Neutrophil (primary cell): ENCODE data around the gene HYAL1.

ENCODE experiments used
- H3K27ac ChIP-seq: fragments of 200-600 bp; sonication (generic); 2 replicates; pipeline ENCODE4 v1.5.1; 2016; ENCODE audit warnings: mild to moderate bottlenecking, moderate library complexity
- H3K27me3 ChIP-seq: fragments of 200-600 bp; sonication (generic); 2 replicates; pipeline ENCODE4 v1.6.0; 2016; ENCODE audit warnings: mild to moderate bottlenecking
- H3K36me3 ChIP-seq: fragments of 200-600 bp; sonication (generic); 2 replicates; pipeline ENCODE4 v1.5.1; 2017
- H3K4me1 ChIP-seq, 2 experiments: fragments of 200-600 bp in 1 of 2; sonication (generic) in 1 of 2; 1 replicate in 1 of 2; 2 replicates in 1 of 2; pipeline versions ENCODE4 v1.5.1 to v1.6.1; 2013 to 2016; ENCODE audit warnings: low read depth in 1 of 2, low read length in 1 of 2, mild to moderate bottlenecking in 1 of 2, moderate library complexity in 1 of 2; ENCODE audit not compliant: control insufficient read depth in 1 of 2, insufficient read depth in 1 of 2
- H3K4me3 ChIP-seq, 2 experiments: fragments of 200-600 bp in 1 of 2; sonication (generic) in 1 of 2; 1 replicate in 1 of 2; 2 replicates in 1 of 2; pipeline ENCODE4 v1.5.1; 2013 to 2016; ENCODE audit warnings: low read depth in 1 of 2, low read length in 1 of 2, mild to moderate bottlenecking in 1 of 2, moderate library complexity in 1 of 2
- H3K9me3 ChIP-seq: fragments of 200-600 bp; sonication (generic); 2 replicates; pipeline ENCODE4 v1.5.1; 2016
- TF ChIP-seq, protein P1 (sequence below): fragments of 200-600 bp; sonication (generic); IDR thresholded peaks from 2 replicates; pipeline ENCODE4 v1.5.1; 2016; ENCODE audit warnings: antibody characterized with exemption

The HYAL1 gene

GRCh38 chr3:50292159-50293078, 11.0 kb downstream of the HYAL1 start, which contains the start of gene IFRD2:
Gene IFRD2 (minus strand): TSS chr3:50292429. CDS start chr3:50292274, 155 bp downstream.
- H3K4me1 ChIP-seq: peaks cover 19 to 23% of the 10 kb centered on the region in 2 experiments
- TF ChIP-seq, protein P1, sequence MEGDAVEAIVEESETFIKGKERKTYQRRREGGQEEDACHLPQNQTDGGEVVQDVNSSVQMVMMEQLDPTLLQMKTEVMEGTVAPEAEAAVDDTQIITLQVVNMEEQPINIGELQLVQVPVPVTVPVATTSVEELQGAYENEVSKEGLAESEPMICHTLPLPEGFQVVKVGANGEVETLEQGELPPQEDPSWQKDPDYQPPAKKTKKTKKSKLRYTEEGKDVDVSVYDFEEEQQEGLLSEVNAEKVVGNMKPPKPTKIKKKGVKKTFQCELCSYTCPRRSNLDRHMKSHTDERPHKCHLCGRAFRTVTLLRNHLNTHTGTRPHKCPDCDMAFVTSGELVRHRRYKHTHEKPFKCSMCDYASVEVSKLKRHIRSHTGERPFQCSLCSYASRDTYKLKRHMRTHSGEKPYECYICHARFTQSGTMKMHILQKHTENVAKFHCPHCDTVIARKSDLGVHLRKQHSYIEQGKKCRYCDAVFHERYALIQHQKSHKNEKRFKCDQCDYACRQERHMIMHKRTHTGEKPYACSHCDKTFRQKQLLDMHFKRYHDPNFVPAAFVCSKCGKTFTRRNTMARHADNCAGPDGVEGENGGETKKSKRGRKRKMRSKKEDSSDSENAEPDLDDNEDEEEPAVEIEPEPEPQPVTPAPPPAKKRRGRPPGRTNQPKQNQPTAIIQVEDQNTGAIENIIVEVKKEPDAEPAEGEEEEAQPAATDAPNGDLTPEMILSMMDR: peak; percentile 32
- peak within 1 kb of the TSS; percentile 59 to 82 for H3K4me3 ChIP-seq
- H3K27ac ChIP-seq: peak within 1 kb of the TSS; percentile 69
- H3K27me3 ChIP-seq: no peaks in the 10 kb centered on the region
- no peaks in the 10 kb centered on the region for H3K9me3 ChIP-seq
- H3K36me3 ChIP-seq: peaks cover 12% of the 10 kb centered on the region

DNA sequence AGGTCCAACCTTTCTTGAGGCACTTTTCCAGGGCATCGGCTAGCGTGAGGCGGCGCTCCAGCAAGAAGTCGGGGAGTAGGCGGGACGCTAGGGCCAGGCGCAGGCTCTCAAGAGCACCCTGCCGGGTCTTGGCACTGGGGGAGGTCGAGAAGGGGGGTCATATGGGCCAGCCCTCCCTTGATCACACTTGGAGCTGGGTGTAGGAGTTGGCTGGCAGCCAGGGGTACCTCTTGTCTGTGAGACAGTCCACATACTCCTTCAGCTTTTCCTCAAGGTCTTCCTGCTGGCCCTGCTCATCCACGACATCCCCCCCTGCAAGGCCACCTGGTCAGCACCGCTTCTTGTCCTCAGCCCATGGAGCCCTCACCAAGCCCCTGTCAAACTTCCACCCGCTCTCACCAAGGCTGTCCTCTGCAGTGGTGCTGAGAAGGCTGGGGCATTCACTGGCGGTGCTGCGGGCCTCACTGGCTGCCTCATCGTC, 13.2 kb downstream of the HYAL1 start:
- no peak overlapping the region for H3K4me3 ChIP-seq
- H3K9me3 ChIP-seq: no peaks in the 10 kb centered on the region
- peaks cover 12% of the 10 kb centered on the region for H3K36me3 ChIP-seq
- H3K27ac ChIP-seq: no peak overlapping the region
- peaks cover 15 to 19% of the 10 kb centered on the region in 2 experiments for H3K4me1 ChIP-seq
- H3K27me3 ChIP-seq: no peaks in the 10 kb centered on the region
- TF ChIP-seq, protein P1: no peak

DNA sequence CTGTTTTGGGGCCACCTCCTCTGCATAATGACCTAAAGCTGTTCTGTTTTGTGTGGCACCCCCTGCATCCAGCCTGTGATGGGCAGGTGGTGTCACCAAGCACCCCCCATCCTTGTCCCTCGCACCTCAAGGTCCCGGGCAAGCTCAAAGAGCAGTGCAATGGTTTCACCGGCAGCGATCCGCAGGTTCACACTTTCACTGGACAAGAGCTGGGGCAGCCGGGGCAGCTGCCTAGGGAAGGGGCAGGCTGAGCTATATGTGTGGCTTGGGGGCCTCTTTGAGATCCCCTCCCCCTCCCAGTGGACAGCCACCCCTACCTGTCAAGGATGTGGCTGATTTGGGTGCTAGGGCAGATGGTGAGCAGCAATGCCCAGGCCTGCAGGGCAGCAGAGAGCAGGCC, 14.2 kb downstream of the HYAL1 start:
- Histone ChIP-seq H3K4me1 (peaks cover 15 to 19% of the 10 kb centered on the region in 2 experiments), H3K36me3 (peaks cover 12% of the 10 kb centered on the region), H3K27ac (no peak overlapping the region), H3K9me3 (no peaks in the 10 kb centered on the region), H3K27me3 (no peaks in the 10 kb centered on the region), H3K4me3 (no peak overlapping the region)
- TF ChIP-seq, protein P1: no peak

DNA sequence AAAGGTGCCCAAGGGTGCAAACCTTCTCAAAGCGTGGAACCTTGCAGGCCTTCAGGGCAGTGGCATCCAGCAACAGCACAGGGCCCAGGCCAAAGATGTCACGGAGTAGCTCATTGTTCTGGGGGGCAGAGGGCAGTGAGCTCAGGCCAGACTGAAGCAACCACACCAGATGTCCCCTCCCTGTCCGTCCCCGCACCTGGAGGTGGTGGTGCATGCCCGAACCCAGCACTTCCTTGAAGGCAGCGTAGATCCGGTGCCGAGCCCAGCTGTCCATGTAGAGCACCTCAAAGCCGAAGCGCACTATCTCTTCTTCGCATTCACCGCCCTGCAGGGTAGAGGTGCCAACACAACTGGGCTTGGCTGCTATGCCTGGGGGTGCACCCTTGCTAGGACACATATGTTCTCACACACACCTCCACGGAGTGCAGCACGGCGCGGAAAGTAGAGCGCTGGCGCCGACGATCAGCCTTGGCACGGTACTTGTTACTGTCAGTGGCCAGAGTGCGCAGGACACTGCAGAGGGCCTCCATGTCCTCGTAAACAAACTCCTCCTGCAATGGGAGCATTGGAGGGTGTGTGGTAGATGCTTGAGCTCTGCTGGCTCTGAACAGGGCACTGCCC, 14.9 kb downstream of the HYAL1 start:
- H3K27me3 ChIP-seq: no peaks in the 10 kb centered on the region
- TF ChIP-seq, protein P1: no peak
- no peak overlapping the region for H3K27ac ChIP-seq
- H3K4me1 ChIP-seq: peaks cover 15 to 19% of the 10 kb centered on the region in 2 experiments
- H3K36me3 ChIP-seq: peaks cover 12% of the 10 kb centered on the region
- H3K9me3 ChIP-seq: no peaks in the 10 kb centered on the region
- H3K4me3 ChIP-seq: no peak overlapping the region

DNA sequence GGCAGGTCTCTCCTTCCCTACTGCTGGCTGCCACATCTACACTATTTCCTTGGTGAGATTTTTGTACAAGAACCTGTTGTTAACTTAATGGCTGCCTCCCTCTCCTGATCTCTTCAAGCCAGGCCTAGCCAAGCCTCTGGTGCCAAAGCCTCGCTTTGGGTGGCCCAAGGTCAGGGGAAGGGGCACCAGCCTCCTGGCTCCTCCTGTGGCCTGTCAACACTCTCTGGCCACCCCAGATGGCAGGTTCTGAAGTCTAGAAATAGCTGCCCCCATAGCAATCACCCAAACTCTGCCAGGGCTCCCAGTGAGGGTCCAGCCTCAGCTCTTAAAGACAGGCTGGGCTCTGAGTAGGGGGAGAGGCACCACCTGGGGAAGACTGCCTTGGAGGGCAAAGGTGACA, 16.1 kb downstream of the HYAL1 start:
- Histone ChIP-seq H3K9me3 (no peaks in the 10 kb centered on the region), H3K27me3 (no peaks in the 10 kb centered on the region), H3K4me3 (no peak overlapping the region), H3K27ac (no peak overlapping the region), H3K4me1 (peaks cover 10 to 11% of the 10 kb centered on the region in 2 experiments), H3K36me3 (peaks cover 12% of the 10 kb centered on the region)
- TF ChIP-seq, protein P1: no peak
